Heart left ventricle (tissue), 16 donors: ENCODE measurements around the gene RUNX1. TPM values are rescaled to one million over a fixed set of nuclear protein-coding genes. Genes with fewer than 3 reads are reported as not detected.
"Not testable (repeated sequence)": the region's sequence is repeated elsewhere in the genome, so short reads cannot be mapped to it uniquely, and the experiment has no call there.

Experiments used
- ATAC-seq, 4 donors: fragments of 200-7000 bp; cut with Tn5 transposase; one replicate each; pipeline ENCODE4 v1.9.1; 2020 to 2022; ENCODE audit warnings: moderate library complexity in 4 of 4, mild to moderate bottlenecking in 3 of 4, moderate number of reproducible peaks in 1 of 4
- DNase-seq, 5 donors: peaks; one replicate each; pipeline ENCODE4 v3.0.0-alpha.2; 2020
- H3K27ac ChIP-seq, 12 donors: fragments of 200-600 bp; sonication (generic) in 4 of 12; one replicate each; pipeline versions ENCODE4 v1.5.0 to v1.8.0; 2016 to 2022; ENCODE audit warnings: mild to moderate bottlenecking in 2 of 12
- H3K27me3 ChIP-seq, 9 donors: fragments of 200-600 bp; sonication (generic) in 2 of 9; one replicate each; pipeline versions ENCODE4 v1.5.1 to v1.8.0; 2016 to 2022; ENCODE audit warnings: mild to moderate bottlenecking in 3 of 9
- H3K36me3 ChIP-seq, 9 donors: fragments of 200-600 bp; sonication (generic) in 2 of 9; one replicate each; pipeline versions ENCODE4 v1.5.0 to v1.8.0; 2018 to 2022; ENCODE audit warnings: mild to moderate bottlenecking in 2 of 9
- H3K4me1 ChIP-seq, 12 donors: fragments of 200-600 bp; sonication (generic) in 4 of 12; one replicate each; pipeline versions ENCODE4 v1.5.0 to v1.8.0; 2016 to 2022; ENCODE audit warnings: mild to moderate bottlenecking in 3 of 12
- H3K4me3 ChIP-seq, 12 donors: fragments of 200-600 bp; sonication (generic) in 4 of 12; one replicate each; pipeline versions ENCODE4 v1.5.0 to v1.8.0; 2017 to 2022; ENCODE audit warnings: mild to moderate bottlenecking in 9 of 12, moderate library complexity in 4 of 12
- H3K9me3 ChIP-seq, 12 donors: fragments of 200-600 bp; sonication (generic) in 4 of 12; one replicate each; pipeline versions ENCODE4 v1.5.0 to v1.8.0; 2016 to 2022; ENCODE audit warnings: mild to moderate bottlenecking in 1 of 12
- POLR2A ChIP-seq, 2 donors: fragments of 450-650 bp; IDR thresholded peaks; one replicate each; pipeline ENCODE4 v1.6.1; 2017; ENCODE audit warnings: antibody characterized with exemption in 2 of 2, mild to moderate bottlenecking in 2 of 2, moderate library complexity in 2 of 2
- WGBS, 4 donors: extraction: QIAGEN DNeasy Blood & Tissue Kit in 2 of 4; methylation state at CpG; one replicate each; pipeline versions ENCODE4 v1.1.5 to v1.1.7; 2013 to 2018; 5-methylcytosine and 5-hydroxymethylcytosine counted together
- intact Hi-C, 10 donors: fragments of 100-400 bp; cut with DNase I; formaldehyde crosslinking; loops; one replicate each; pipeline versions ENCODE4 v1.11.1 to v1.14.2; 2022
- polyA plus RNA-seq, 2 donors: library from polyadenylated mRNA; stranded (reverse); fragments of 200-250 nt; gene quantifications; one replicate each; pipeline ENCODE4 v1.2.3, GENCODE V29; 2013
- total RNA-seq, 9 donors: library from RNA; depleted of rRNA in 2 of 9; stranded (reverse); fragments of >200 nt in 2 of 9; fragmentation: NEBNext Ultra II Directional in 3 of 9; extraction: Animal tissue kit (Norgen Biotek cat#: 25700) in 3 of 9; gene quantifications; one replicate each; pipeline versions ENCODE4 v1.1.0 to v1.2.4, GENCODE V29; 2016 to 2023
- TF ChIP-seq, protein P1 (sequence below), 12 donors: fragments of 200-600 bp; sonication (generic) in 4 of 12; IDR thresholded peaks; one replicate each; pipeline versions ENCODE4 v1.5.0 to v1.8.0; 2018 to 2022; ENCODE audit warnings: antibody characterized with exemption in 12 of 12, mild to moderate bottlenecking in 5 of 12
- donor health status: ischemic (EF 13 %, LVEDD 7.1; RV severe dilation, severe dysfunction).
- donor health status: healthy with polysubstance abuse.
- donor health status: DM: no; HTN: yes; CAD: no.
- donor health status: DM: no; HTN: no; CAD: no.
- donor health status: ischemic (EF 25% LVEDD 6.9; RV normal size, moderate dysfunction).
- donor health status: ischemic (EF 25% LVEDD 5.7; RV mildly dilated, moderate dysfunction).
- donor health status: healthy.
- donor health status: DM: yes; HTN: yes; CAD: no.
- donor health status: ischemic (EF 35%, LVEDD 5.7; RV mildly dilated, moderate dysfunction).
- donor health status: nonischemic (EF 11% LVEDD 7.7; RV severe dilation, severe dysfunction).
- donor health status: DM: yes; HTN: yes; CAD: no.
- donor health status: PGD.
- donor health status: ischemic (EF 29% LVEDD 5.4; RV normal size, mild dysfunction).
- donor health status: nonischemic (EF 23%, LVEDD 6.1; RV moderate dilation, normal function).

The RUNX1 gene
- total and polyA plus RNA-seq, 11 donors = 0.61 to 54.5 (median 4.1) TPM

DNA sequence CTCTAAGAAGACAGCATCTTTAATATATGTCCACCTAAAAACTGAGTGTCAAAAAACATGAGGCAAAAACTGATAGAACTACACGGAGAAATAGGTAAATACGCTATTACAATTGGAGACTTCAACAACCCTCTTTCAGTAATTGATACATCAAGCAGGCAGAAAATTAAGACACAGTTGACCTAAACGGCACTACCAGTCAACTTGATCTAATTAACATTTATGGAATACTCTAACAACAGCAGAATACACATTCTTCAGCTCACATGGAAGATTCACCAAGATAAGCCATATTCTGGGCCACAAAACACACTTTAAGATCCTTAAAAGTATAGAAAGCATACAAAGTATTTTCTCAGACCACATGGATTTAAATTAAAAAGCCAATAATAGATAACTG lies 242.7 kb downstream of the RUNX1 start:
- H3K4me3 ChIP-seq = no peak overlapping the region
- H3K27me3 ChIP-seq = no peaks in the 10 kb centered on the region
- intact Hi-C loops = no loop called here
- ATAC-seq (no peak), DNase-seq (no peak)
- H3K27ac ChIP-seq = no peak overlapping the region
- peaks cover 0 to 86% (median 0%) of the 10 kb centered on the region in 12 donors for H3K4me1 ChIP-seq
- TF ChIP-seq, protein P1, sequence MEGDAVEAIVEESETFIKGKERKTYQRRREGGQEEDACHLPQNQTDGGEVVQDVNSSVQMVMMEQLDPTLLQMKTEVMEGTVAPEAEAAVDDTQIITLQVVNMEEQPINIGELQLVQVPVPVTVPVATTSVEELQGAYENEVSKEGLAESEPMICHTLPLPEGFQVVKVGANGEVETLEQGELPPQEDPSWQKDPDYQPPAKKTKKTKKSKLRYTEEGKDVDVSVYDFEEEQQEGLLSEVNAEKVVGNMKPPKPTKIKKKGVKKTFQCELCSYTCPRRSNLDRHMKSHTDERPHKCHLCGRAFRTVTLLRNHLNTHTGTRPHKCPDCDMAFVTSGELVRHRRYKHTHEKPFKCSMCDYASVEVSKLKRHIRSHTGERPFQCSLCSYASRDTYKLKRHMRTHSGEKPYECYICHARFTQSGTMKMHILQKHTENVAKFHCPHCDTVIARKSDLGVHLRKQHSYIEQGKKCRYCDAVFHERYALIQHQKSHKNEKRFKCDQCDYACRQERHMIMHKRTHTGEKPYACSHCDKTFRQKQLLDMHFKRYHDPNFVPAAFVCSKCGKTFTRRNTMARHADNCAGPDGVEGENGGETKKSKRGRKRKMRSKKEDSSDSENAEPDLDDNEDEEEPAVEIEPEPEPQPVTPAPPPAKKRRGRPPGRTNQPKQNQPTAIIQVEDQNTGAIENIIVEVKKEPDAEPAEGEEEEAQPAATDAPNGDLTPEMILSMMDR (IDR thresholded peaks at IDR 0.05) = no peak
- TF ChIP-seq POLR2A (IDR thresholded peaks at IDR 0.05) = no peak
- peaks cover 0 to 57% (median 0%) of the 10 kb centered on the region in 9 donors for H3K36me3 ChIP-seq
- H3K9me3 ChIP-seq = peaks cover 0 to 28% (median 3%) of the 10 kb centered on the region in 12 donors
- WGBS, 4 donors = 91 to 96% (median 93%) methylated on average over 3 of the region's 3 CpGs

DNA sequence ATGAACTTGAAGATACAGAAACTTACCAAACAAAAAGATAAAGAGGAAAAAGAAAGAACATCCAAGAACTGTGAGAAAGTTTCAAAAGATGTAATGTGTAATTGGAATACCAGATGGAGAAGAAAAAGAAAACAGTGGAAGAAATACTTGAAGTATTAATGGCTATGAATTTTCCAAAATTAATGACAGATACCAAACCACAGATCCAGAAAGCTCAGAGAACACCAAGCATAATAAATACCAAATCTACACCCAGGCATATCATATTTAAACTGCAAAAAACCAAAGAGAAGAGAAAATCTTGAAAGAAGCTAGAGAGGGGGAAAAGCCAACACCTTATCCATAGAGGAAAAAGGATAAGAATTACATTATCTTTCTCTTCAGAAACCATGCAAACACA lies 243.9 kb downstream of the RUNX1 start:
- Histone ChIP-seq H3K4me1 (peaks cover 0 to 79% (median 0%) of the 10 kb centered on the region in 12 donors), H3K9me3 (peaks cover 0 to 28% (median 3%) of the 10 kb centered on the region in 12 donors), H3K4me3 (no peak overlapping the region), H3K36me3 (peaks cover 0 to 56% (median 0%) of the 10 kb centered on the region in 9 donors), H3K27ac (peak overlapping the region in 1 of 12 donors; percentile 50), H3K27me3 (no peaks in the 10 kb centered on the region)
- TF ChIP-seq POLR2A (IDR thresholded peaks at IDR 0.05) = no peak
- TF ChIP-seq, protein P1 (IDR thresholded peaks at IDR 0.05) = no peak
- intact Hi-C loops = no loop called here
- ATAC-seq = no peak
- DNase-seq = no peak

DNA sequence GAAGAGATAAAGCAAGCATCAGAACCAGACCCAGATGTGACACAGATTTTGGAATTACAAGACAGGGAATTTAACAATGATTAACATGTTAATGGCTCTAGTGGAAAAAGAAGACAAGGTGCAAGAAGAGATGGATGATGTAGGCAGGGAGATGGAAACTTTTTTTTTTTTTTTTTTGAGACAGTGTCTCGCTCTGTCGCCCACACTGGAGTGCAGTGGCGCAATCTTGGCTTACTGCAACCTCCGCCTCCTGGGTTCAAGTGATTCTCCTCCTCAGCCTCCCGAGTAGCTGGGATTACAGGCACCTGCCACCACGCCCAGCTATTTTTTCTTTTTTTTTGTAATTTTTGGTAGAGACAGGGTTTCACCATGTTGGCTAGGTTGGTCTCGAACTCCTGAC lies 244.5 kb downstream of the RUNX1 start:
- H3K36me3 ChIP-seq = peaks cover 0 to 57% (median 0%) of the 10 kb centered on the region in 9 donors
- H3K4me3 ChIP-seq, intact Hi-C loops, ATAC-seq, DNase-seq, H3K27me3 ChIP-seq: not testable (repeated sequence)
- WGBS, 4 donors = 85 to 93% (median 87%) methylated on average over 7 of the region's 7 CpGs
- peaks cover 0 to 28% (median 3%) of the 10 kb centered on the region in 12 donors for H3K9me3 ChIP-seq
- H3K27ac ChIP-seq = peak overlapping the region in 1 of 12 donors; percentile 50
- peaks cover 0 to 73% (median 0%) of the 10 kb centered on the region in 12 donors for H3K4me1 ChIP-seq

DNA sequence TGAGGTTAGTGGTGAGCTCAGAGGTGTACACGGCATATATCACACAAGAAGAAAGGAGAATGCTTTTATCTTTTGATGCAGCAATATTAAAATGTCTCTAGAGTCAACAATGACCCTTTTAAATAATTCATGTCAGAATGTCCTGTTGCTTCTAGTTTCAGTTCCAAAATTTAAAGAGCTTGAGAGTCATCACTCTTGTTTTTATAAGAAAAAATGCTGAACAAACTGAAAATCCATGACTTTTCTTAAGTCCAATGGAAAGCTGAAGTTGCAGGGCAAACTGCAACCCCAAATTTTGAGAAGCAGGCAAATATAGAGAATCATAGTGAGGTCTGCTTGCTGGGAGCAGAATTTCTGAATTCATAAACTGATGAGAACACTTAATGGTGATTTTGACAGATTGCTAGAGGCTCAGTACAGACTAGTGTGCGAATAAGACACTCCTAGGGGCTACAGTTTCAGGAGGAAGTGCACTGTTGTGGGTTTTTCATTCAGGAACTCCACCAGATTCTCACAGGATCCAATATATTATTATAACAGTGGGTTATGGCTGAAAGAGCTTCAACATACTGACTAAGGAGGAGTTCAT lies 245.2 kb downstream of the RUNX1 start:
- H3K27ac ChIP-seq = peak overlapping the region in 1 of 12 donors; percentile 50

More for the DNA sequence above, 245.2 kb downstream of the RUNX1 start:
- no peaks in the 10 kb centered on the region for H3K27me3 ChIP-seq
- H3K36me3 ChIP-seq = peaks cover 0 to 58% (median 7%) of the 10 kb centered on the region in 9 donors
- DNase-seq = no peak
- no peak for TF ChIP-seq POLR2A (IDR thresholded peaks at IDR 0.05)
- TF ChIP-seq, protein P1 (IDR thresholded peaks at IDR 0.05) = no peak
- intact Hi-C loops = no loop called here
- ATAC-seq = no peak
- peaks cover 0 to 28% (median 3%) of the 10 kb centered on the region in 12 donors for H3K9me3 ChIP-seq
- peaks cover 0 to 66% (median 0%) of the 10 kb centered on the region in 12 donors for H3K4me1 ChIP-seq
- WGBS, 4 donors = 82 to 88% (median 84%) methylated on average over 2 of the region's 2 CpGs
- no peak overlapping the region for H3K4me3 ChIP-seq
